Measurements from ENCODE around the gene SLC66A1.

The SLC66A1 gene

DNA sequence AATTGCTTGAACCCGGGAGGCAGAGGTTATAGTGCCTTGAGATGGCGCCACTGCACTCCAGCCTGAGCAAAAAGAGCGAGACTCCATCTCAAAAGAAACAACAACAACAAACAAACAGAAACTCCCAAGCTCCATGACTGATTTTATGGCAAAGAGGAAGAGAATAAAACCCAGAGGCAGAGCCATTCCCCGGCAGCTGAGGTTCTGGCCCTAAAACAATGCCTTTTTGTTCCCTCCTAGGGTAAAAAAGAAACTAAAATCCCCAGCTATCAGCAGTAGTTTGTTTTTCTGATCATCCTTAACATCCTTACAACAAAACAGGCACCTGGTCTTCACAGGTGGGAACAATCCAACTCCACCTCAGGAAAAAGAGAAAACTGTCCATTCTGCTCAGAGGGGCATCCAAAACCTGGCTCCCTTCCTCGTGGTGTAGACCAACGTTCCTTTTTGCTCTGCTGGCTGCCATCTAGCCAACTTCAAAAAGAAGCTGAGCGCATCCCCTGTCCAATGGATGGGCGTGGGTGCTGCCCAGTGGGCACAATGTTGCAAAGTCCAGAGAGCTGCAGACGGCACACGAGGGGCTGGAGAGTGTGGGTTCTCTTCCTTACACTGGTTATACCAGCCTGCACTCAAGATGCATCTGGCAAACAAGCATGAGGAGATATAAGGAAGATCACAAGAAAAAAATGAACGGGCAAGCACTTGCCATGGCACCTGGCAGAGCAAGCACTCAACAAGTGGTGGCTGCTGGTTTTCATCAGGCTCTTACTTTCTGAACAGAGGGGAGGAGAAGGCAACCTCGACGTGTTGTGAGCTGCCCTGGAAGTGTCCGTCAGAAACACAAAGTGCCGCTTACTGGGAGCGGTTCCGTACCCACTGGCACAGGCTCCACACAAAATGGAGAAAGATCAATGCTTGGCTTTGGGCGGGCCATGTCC is 54.7 kb downstream of the SLC66A1 start:
- DNase-seq = no peak

DNA sequence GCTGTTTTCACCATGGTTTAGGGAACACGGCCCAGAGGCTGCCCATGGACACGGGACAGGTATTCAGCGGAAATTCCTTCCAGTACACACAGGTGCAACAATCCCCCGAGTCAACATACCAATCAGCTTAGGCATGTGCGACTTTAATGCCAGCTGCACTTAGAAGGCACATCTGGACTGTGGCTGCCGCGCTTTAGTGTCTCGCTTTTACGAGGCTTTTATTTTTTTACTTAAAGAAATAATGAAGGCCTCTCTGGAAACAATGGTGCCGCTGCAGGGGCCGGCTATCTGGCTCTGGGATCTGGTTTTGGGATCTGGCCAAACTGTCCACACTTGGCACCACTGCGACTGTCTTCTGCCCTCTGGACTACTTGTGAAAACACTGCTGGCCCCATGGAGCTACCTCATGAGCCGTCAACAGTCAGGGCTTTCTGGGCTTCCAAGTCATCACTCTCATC is 55.5 kb downstream of the SLC66A1 start:
- DNase-seq = peak; percentile 50

DNA sequence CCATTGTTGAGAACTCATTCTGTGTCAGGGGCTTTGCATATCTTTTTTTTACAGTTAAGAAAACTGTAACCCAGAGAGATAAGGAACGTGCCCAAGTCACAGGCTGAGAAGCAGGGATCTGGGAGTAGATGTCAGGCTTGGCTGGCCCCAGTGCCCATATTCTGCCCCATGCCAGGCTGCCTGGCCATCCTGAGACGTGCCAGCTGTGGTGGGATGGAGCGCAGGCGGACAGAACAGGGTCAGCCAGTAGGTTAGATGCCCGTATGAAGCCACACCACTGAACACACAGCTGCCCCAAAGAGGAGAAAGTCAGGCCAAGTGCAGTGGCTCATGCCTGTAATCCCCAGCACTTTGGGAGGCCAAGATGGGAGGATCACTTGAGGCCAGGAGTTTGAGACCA is 55.9 kb downstream of the SLC66A1 start:
- DNase-seq = no peak

DNA sequence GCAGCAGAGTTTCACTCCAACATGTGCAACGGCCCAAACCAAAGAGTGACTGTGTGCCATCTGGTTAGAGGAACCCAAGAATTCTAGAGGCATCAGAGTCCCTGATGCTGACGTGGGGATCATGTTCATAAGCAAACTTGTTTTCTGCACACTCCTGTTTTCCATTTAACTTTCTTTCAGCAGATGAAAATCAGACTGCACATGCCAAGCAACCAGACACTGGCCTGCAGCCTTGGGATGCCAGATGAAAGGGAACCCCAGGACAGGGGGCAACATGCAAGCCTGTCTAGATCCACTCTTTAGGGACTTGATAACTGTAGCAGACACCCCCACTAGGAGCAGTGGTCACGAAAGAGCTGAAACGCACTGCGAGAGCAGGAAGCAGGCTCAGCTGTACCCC is 56.8 kb downstream of the SLC66A1 start:
- no peak for DNase-seq

DNA sequence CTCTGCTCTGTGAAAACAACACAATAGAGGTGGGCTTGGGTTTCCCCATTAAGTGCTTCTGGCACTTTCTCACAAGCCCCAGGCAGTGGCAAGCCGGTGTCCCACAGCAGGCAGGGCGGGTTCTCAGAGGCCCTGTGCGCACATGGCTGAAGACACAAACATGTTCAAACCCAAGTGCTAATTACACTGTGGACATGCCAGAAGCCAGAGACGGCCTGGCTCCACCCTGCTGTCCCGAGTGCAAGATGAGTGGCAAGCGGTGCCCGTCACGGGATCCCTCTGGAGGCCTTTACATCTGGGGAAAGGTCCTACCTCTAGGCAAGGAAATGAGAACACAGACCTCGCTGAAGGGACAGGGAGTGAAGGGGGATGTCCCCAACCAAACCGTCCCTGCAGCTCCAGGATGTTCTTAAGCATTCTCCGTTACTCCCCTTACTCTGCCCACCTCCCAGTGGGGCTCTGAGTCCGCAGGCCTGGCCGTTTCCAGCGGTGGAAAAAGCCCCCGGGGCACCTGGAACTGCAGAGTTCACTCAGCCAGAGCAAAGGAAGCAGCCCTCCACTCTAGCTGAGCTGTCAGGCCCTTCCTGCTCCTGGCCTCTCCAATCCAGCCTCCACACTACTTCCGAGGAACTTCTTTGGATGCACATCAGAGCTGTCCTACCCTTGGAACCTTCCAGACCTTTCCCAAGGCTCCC is 57.4 kb downstream of the SLC66A1 start:
- DNase-seq = no peak

DNA sequence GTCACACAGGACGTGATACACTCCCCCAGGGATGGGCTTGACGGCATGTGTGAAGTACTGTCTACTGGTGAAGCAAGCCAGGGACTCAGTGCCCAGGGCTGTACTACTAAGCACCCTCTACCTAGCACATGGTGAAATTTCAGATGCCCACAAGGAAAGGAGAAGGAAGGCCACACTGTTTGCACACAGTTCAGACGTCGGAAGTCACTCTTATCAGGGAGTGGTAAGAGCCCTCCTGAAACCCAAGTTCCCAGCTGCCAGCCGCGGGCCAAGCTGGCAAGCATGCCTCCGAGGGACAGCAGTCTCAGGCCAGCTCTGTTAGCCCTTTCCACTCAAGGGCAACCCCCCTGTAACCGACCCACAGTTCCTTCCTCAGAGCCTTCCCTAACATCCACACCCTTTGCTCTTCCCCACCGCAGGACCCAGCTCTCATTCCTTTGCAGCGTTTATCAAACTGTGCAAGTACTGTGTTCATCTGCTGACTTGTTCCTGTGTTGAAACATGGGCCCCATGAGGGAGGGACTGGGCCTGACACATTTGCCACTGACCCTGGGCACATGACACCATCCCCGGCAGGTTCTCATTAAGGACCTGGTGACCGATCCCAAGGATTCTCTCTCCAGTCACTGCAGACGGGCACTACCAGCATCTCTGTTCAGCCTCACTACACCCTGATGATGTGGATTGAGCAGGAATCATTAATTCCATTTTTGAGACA is 58.5 kb downstream of the SLC66A1 start:
- DNase-seq = no peak

DNA sequence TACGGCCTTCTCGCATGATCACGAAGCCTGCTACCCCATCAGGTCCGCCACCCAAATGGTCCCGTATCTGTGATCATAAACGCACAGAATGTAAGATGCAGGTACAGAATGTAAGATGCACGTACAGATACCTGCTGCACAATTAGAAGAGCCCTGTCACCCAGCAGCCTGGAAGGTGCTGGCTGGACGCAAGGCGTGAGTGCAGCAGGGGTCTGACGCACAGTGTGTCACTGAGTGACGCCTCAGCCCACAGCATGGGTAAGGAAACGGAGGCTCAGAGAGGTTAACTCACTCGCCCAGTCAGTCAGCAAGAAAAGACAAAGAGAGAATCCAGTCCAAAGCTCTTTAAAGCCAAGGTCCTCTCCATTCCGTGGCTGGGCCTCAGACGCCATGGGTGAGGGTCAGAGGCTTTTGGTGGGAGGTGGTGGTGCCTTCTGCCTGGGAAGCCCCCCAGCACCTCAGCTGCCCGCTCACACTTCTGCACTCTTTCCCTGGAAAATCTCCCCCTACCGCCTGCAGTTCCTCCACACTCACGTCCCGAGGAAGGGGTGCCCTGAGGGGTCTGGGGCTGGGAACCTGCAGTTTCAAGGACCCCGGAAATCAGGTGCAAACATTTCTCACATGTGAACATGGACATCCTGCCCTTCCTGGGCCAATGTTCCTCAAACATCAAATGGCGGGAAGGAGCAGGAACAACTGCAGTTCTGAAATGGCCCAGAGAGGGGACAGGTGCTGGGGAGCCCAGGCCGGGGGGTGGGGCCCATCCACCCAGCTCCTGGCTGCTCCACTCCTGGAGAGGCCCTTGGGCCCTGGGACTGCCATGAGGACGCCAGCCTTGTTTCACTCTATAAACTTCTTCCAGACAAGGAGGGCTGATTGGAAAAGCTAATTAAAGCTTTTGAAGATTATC is 59.4 kb downstream of the SLC66A1 start:
- DNase-seq = no peak

DNA sequence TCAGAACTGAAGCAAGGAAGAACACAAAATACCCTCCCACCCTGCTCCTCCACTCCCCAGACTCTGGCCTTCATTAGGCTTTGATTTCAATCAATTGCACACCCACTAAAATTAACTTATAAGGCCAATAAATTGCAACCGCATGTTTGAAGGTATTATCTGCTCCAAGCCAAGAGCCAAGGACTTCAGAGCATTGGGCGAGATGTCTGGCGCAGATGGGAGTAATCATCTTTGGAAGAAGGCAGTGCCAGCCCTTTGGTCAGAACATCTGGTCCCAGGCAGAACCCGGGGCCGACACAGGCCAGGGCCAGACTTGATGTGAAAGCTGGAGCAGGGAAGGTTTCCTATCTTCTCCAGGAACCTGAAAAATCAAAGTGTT is 60.0 kb downstream of the SLC66A1 start:
- no peak for DNase-seq

DNA sequence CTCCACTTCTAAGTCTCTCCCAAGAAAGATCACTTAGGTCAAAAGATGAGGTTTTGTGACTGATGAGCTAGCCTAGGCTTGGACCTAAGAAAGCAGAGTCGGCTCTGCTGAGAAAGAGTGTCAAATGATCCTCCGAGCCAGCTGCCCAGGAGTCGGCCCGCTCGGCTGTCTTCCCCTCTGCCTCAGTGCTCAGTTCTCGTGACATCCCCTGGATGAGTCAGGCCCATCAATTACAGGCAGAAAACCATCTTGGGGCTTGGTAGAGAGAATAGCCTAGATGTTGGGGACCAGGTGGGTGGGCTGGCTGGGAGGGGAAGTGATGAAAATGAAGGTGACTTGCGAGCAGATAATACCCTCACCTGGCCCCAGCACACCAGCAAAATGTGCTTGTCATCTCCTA is 60.5 kb downstream of the SLC66A1 start:
- DNase-seq = no peak

DNA sequence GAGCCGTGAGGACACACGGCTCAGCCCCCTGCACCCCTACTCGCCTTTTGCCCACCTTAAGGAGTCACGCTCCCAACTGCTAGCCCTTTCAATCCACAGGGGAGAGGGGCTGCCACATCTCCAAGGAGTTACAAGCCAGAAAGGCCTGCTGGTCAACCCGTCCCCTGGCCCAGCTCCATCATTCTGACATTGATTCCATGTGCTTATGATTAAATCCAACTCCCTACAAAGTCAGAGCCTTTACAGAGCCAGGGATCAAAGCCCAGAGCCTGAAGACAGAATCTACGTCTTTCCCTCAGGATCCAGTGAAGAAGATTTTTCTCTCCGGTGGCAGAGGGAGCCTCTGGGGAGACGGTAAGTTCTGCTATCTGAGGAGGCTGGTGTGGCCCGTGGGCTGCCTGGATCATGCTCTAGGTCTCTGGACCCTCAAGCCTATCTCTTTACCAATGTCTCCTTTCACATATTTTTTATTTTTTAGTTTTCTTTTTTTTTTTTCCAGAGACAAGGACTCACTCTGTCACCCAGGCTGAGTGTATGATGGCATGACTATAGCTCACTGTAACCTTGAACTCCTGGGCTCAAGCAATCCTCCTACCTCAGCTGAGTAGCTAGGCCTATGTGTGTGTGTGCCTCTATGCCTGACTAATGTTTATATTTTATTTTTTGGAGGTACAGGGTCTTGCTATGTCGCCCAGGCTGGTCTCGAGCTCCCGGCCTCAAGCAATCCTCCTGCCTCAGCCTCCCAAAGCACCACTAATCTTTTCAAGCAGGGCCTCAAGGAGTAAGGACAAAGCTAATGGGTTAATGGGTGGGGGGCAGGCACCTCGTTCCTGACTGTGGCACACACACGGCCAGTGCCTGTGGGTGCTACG is 61.3 kb downstream of the SLC66A1 start:
- no peak for DNase-seq

DNA sequence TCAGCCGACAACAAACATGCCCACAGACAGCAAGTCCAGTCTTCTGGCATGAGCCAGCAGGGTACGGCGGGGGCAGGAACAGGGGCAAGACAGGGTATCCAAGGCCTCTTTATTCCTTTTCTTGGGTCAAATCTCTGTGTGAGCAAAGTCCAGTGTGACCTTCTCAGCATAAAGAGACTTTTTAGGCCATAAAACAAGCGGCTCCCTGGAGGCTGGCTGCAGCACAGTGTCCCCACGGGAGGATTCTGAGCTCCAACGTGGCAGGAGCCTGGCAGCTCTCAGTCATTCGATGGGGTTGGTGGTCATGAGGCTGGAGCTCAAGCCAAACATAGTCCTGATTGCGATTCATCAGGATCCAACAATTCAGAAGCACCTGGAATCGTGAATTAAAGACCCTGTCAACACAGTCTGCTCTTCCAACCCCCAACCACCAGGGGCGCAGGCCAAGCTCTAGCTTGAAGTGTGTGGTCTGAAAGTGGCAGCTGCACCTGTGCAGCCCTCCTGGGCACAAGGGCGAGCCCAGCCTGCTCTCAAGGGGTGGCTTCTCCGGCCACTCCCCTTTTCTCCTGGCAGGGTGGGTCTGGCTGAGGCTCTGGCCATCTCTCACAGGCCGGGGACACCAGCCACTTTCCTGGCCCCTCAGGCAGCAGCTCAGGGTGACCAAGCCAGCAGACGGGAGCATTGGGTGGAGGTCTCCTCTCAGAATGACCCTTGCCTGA is 62.1 kb downstream of the SLC66A1 start:
- DNase-seq = no peak

DNA sequence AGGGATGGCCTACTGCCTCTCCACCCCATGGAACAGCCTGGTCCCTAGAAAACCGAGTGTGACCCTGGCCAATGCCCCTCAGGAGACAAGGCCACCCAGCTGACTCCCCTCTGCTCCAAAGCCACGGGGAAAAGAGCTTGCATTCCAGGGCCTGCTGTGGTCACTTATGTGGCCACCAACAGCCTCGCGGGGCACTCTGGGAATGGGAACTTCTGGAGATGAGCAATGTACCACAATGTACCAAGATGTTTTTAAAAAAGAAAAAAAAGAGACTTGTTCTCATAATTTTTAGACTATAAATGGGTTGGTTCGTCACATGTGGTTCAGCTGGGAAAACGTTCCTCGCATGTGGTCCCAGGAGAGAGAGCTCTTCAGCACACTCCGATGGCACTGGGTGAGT is 62.8 kb downstream of the SLC66A1 start:
- DNase-seq = no peak

DNA sequence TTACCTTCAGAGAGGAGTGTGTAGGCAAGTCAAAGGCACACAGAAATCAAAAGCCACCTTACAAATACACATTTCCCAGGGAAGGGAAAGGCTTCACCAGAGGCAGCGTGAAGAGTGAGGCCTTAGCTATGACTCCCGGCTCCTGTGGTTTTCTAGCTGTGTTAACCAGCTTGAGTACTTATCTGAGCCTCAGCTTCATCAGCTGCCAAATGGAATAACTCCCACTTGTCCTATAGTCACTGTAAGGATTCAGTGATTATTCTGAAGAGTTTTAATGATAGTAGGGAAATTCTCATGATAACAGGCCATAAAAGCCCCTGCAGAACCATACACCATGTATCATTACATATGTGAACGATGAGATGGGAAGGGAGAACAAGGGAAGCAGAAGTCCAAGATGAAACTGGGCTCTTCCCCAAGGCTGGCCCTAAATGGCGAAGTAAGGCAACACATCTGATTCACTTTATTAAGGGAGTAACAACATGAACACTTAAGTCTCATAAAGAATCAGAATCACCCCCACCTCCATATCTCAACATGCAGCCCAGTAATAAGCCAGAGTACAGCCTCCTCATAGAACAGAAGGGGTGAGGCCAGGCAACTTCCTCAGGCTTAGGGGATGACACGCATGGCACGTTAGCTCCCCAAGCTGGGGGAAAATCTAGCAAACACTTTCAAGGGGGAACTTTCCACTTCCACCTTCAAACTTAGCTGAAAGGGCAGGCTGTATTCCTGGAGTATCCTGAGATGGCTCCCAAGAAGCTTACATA is 63.7 kb downstream of the SLC66A1 start:
- DNase-seq = no peak

DNA sequence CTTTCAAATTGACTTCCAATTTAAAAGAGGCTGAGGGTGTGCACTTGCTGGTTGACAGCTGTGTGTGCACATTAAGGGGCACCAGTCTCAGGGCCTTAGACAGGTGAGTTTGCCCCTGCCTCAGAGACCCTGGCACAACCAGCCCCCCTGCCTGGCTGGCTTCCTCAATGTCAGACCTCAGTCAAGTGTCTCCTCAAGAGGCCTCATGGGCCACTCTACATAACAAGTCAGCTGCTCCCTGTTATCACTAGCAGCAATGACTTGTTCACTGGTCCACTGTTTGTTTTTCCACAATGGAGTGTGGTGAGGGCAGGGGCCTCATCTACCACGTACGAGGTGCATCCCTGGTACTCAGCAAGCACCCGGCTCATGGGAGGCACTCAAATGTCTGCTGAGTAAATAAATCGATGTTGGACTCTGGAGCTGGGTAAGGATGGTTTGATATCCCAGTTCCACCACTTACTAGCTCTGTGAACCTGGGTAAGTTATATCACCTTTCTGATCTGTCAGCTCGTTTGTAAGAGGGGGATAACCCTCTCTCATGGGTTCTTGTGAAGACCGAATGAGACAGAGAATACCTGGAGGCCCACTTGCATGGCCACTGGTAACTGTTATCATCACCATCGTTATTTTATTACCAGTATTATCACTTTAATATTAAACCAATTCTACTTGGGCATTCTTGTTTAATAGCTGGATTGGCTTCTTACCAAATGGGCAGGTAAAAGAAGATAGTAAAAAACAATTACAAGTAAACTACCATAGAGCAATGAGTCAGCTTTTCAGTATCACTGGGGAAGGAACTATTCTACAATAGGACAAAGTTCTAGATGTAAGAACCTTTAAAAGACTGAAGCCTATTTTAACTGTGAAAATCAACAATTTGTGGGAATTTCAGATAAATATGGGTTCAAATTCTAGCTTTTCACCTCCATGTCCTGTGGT is 64.6 kb downstream of the SLC66A1 start:
- no peak for DNase-seq

DNA sequence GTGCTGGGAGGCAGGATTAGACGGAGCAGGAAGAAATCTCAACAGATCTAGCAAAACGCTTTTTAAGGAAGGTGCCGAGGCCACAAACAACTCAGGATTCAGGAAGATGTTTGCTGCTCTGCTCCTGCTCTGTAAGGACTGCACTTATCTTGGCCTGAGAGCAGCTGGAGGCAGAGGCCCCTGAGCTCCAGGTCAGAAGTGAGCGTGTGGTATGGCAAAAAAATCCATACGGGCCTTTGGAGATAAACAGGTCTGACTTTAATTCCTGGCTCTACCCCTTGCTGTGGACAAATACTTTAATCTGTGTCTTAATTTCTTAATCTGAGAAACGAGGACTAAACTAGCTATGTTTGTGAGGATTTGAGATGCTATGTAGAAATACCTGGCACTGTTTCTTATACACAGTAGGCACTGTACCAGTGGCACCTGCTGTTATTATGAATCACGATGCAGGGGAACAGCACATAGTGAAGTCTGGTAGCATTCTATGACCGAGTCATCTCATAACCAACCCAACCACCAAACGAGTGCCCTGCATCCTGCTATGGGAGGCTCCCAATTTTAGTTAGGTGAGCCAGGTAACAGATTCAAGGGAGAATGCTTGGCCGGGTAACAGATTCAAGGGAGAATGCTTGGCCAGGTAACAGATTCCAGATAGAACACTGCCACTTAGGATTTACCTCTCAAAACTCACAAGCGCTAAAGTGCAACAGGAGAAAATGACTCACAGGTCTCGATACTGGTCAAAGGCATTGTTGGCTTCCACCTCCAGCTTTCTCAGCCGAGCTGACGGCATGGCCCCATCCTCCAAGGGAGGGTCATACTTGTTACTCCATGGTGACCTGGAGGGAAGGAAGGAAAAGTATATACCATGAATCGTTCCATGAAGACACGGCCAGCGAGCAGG is 65.9 kb downstream of the SLC66A1 start:
- no peak for DNase-seq
